Calu3 (cell line): ENCODE data around the gene SPARCL1. TPM values are rescaled to one million over a fixed set of nuclear protein-coding genes. Genes with fewer than 3 reads are reported as not detected.
"Not testable (repeated sequence)": the region's sequence is repeated elsewhere in the genome, so short reads cannot be mapped to it uniquely, and the experiment has no call there.

Experiments used
- BruUV-seq: library from RNA; stranded (reverse); fragments of 400-500 nt; replicated peaks from 2 replicates; lab custom pipeline; 2021; lab: Mats Ljungman, UMichigan
- CTCF ChIA-PET: fragments of 300-600 bp; sonication (Branson Sonifier 250); formaldehyde crosslinking; loops from one replicate; lab custom pipeline; 2022; ENCODE audit warnings: antibody characterized with exemption; lab: Charles Lee
- DNase-seq: peaks from one replicate; pipeline ENCODE4 v3.0.0; 2022
- H3K27ac Mint-ChIP-seq: one replicate; pipeline ENCODE4 v1.8.0; 2022; ENCODE audit warnings: mixed read lengths; ENCODE audit not compliant: unreplicated experiment
- H3K27me3 Mint-ChIP-seq: one replicate; pipeline ENCODE4 v1.8.0; 2022; ENCODE audit warnings: mixed read lengths; ENCODE audit not compliant: unreplicated experiment
- H3K36me3 Mint-ChIP-seq: one replicate; pipeline ENCODE4 v1.8.0; 2022; ENCODE audit warnings: mild to moderate bottlenecking, moderate library complexity, mixed read lengths; ENCODE audit not compliant: insufficient read depth, unreplicated experiment
- H3K4me1 Mint-ChIP-seq: one replicate; pipeline ENCODE4 v1.8.0; 2022; ENCODE audit warnings: mild to moderate bottlenecking, low read depth, mixed read lengths; ENCODE audit not compliant: unreplicated experiment
- H3K4me3 Mint-ChIP-seq: one replicate; pipeline ENCODE4 v1.8.0; 2022; ENCODE audit warnings: mild to moderate bottlenecking, low read depth, moderate library complexity, mixed read lengths; ENCODE audit not compliant: unreplicated experiment
- H3K9me3 Mint-ChIP-seq: one replicate; pipeline ENCODE4 v1.8.0; 2022; ENCODE audit warnings: low read depth, mixed read lengths; ENCODE audit not compliant: unreplicated experiment
- CTCF ChIP-seq: fragments of 200-600 bp; IDR thresholded peaks from one replicate; pipeline ENCODE4 v1.8.0; 2022; ENCODE audit warnings: antibody characterized with exemption; ENCODE audit not compliant: unreplicated experiment
- intact Hi-C: fragments of 100-400 bp; cut with micrococcal nuclease; formaldehyde crosslinking; loops from one replicate; pipeline ENCODE4 v1.10.0; 2022; ENCODE audit not compliant: unreplicated experiment
- total RNA-seq: library from RNA; stranded (reverse); gene quantifications from 2 replicates; pipeline ENCODE4 v1.2.3, GENCODE V29; 2022

Gene SPARCL1
- total RNA-seq, 1 experiment from 2014 or later, result not detected

- Mint-ChIP-seq H3K36me3 (peaks cover 7% of the 10 kb centered on the region), H3K27ac (no peak overlapping the region), H3K4me1 (no peaks in the 10 kb centered on the region), H3K9me3 (no peaks in the 10 kb centered on the region), H3K4me3 (no peak overlapping the region), H3K27me3 (no peaks in the 10 kb centered on the region)
- DNase-seq, result no peak
- intact Hi-C loops, result loop anchor here (10.0 kb wide), 1 partner anchor 306 kb away; no protein-coding TSS in a partner anchor
- TF ChIP-seq CTCF, result no peak
- BruUV-seq, result no TSS peak
- CTCF ChIA-PET, result no interaction called here
These were observed 67.9 kb downstream of the SPARCL1 start for GRCh38 chr4:87461281-87461700.

DNA sequence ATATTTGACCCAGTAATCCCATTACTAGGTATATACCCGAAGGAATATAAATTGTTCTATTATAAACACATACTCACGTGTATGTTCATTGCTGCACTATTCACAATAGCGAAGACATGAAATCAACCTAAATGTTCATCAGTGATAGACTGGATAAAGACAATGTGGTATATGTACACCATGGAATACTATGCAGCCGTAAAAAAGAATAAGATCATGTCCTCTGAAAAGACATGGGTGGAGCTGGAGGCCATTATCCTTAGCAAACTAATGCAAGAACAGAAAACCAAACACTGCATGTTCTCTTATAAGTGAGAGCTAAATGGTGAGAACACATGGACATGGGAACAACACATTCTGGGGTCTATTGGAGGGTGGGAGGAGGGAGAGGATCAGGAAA lies 70.3 kb downstream of the SPARCL1 start:
- no peaks in the 10 kb centered on the region for H3K27me3 Mint-ChIP-seq
- no peaks in the 10 kb centered on the region for H3K4me1 Mint-ChIP-seq
- H3K9me3 Mint-ChIP-seq, result no peaks in the 10 kb centered on the region
- H3K4me3 Mint-ChIP-seq, result no peak overlapping the region
- intact Hi-C loops, result no loop called here
- DNase-seq, result no peak
- CTCF ChIA-PET, result no interaction called here
- no peak overlapping the region for H3K27ac Mint-ChIP-seq
- no peak for TF ChIP-seq CTCF
- H3K36me3 Mint-ChIP-seq, result peaks cover 7% of the 10 kb centered on the region
- BruUV-seq, result no TSS peak

GRCh38 chr4:87451537-87451936 lies 77.6 kb downstream of the SPARCL1 start:
- intact Hi-C loops, result no loop called here
- no peak for DNase-seq
- CTCF ChIA-PET, result no interaction called here
- Mint-ChIP-seq H3K4me3 (no peak overlapping the region), H3K9me3 (no peaks in the 10 kb centered on the region), H3K4me1 (no peaks in the 10 kb centered on the region), H3K27me3 (no peaks in the 10 kb centered on the region), H3K36me3 (peaks cover 9% of the 10 kb centered on the region), H3K27ac (no peak overlapping the region)
- TF ChIP-seq CTCF, result no peak
- no TSS peak for BruUV-seq

- CTCF ChIA-PET, result interaction anchor here (1.0 kb wide), 1 partner anchor 29 kb away, joined by 3 read pairs; no protein-coding TSS in a partner anchor
- BruUV-seq, DNase-seq, H3K9me3 Mint-ChIP-seq, H3K4me1 Mint-ChIP-seq, H3K27me3 Mint-ChIP-seq, intact Hi-C loops, H3K4me3 Mint-ChIP-seq, H3K27ac Mint-ChIP-seq: not testable (repeated sequence)
- H3K36me3 Mint-ChIP-seq, result peaks cover 12% of the 10 kb centered on the region
These were observed 82.8 kb downstream of the SPARCL1 start for GRCh38 chr4:87446375-87446774.

DNA sequence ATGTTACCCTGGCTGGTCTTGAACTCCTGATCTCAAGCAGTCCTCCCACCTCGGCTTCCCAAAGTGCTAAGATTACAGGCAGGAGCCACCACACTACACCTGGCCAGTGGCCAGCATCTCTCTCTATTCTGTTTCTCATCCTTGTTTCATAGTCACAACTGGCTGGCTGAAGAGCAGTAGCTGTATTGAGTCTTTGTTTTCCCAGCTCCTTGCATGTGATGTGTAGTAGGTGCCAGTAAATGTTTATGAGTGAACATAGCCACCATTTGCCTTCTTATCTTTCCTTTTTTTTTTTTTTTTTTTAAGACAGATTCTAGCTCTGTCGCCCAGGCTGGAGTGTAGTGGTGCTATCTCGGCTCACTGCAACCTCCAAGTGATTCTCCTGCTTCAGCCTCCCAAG lies 83.2 kb downstream of the SPARCL1 start:
- CTCF ChIA-PET, result interaction anchor here (1.0 kb wide), 1 partner anchor 29 kb away, joined by 3 read pairs; no protein-coding TSS in a partner anchor
- BruUV-seq, result no TSS peak
- intact Hi-C loops, result no loop called here
- no peaks in the 10 kb centered on the region for H3K9me3 Mint-ChIP-seq
- H3K27me3 Mint-ChIP-seq, result no peaks in the 10 kb centered on the region
- H3K27ac Mint-ChIP-seq, result no peak overlapping the region
- H3K4me3 Mint-ChIP-seq, result no peak overlapping the region
- H3K4me1 Mint-ChIP-seq, result no peaks in the 10 kb centered on the region
- DNase-seq, result no peak
- no peak for TF ChIP-seq CTCF
- peaks cover 8% of the 10 kb centered on the region for H3K36me3 Mint-ChIP-seq
